ENCODE measurements around the gene HMSD. TPM values are rescaled to one million over a fixed set of nuclear protein-coding genes. Genes with fewer than 3 reads are reported as not detected.
"Not testable (repeated sequence)": the region's sequence is repeated elsewhere in the genome, so short reads cannot be mapped to it uniquely, and the experiment has no call there.

HMSD gene
- total RNA-seq, 6 experiments from 2014 or later, result 0.27 to 0.37 TPM; not detected in 4

- no peak overlapping the region for H3K4me3 ChIP-seq
- no peaks in the 10 kb centered on the region for H3K27me3 ChIP-seq
- DNase-seq (no peak), ATAC-seq (no peak)
- WGBS (ENCODE audit: insufficient coverage, low coverage, low lambda C conversion rate, missing lambda C conversion rate), result 63% methylated on average over 3 of the region's 3 CpGs
- peaks cover 0 to 1% (median 0%) of the 10 kb centered on the region in 4 donors for H3K4me1 ChIP-seq
- intact Hi-C loops (cut with DNase I), result no loop called here
- H3K9me3 ChIP-seq, result no peaks in the 10 kb centered on the region
- TF ChIP-seq POLR2A (IDR thresholded peaks at IDR 0.05) (no peak), CTCF (IDR thresholded peaks at IDR 0.05) (no peak)
- H3K36me3 ChIP-seq, result no peaks in the 10 kb centered on the region
- H3K27ac ChIP-seq, result no peak overlapping the region
Observed at GRCh38 chr18:63930773-63931354, 18.2 kb upstream of the HMSD start.

- Histone ChIP-seq H3K4me3 (peak overlapping the region; percentile 28 to 44 (median 35)), H3K27ac (no peak overlapping the region), H3K27me3 (no peaks in the 10 kb centered on the region), H3K4me1 (peaks cover 0 to 9% (median 0%) of the 10 kb centered on the region in 4 donors), H3K9me3 (no peaks in the 10 kb centered on the region), H3K36me3 (no peaks in the 10 kb centered on the region)
- ATAC-seq, result peak; percentile 100
- WGBS (ENCODE audit: insufficient coverage, low coverage, low lambda C conversion rate, missing lambda C conversion rate), result under 1% methylated on average over 23 of the region's 54 CpGs
- DNase-seq, result peak; percentile 85 to 89 (median 88)
- intact Hi-C loops (cut with DNase I), result no loop called here
- peak; percentile 73 to 80 (median 75) for TF ChIP-seq CTCF (IDR thresholded peaks at IDR 0.05)
- TF ChIP-seq POLR2A (IDR thresholded peaks at IDR 0.05), result no peak
Observed at GRCh38 chr18:63936156-63936931, 12.8 kb upstream of the HMSD start.

- intact Hi-C loops (cut with DNase I), result no loop called here
- TF ChIP-seq CTCF (IDR thresholded peaks at IDR 0.05) (no peak), POLR2A (IDR thresholded peaks at IDR 0.05) (no peak)
- Histone ChIP-seq H3K9me3 (no peaks in the 10 kb centered on the region), H3K36me3 (no peaks in the 10 kb centered on the region), H3K27ac (no peak overlapping the region), H3K4me1 (peaks cover 0 to 9% (median 0%) of the 10 kb centered on the region in 4 donors), H3K4me3 (peak overlapping the region in 1 of 3 donors; percentile 44), H3K27me3 (no peaks in the 10 kb centered on the region)
- no peak for DNase-seq
- WGBS (ENCODE audit: insufficient coverage, low coverage, low lambda C conversion rate, missing lambda C conversion rate), result 65% methylated on average over 6 of the region's 19 CpGs
- ATAC-seq, result no peak
Observed at GRCh38 chr18:63936932-63937393, 12.1 kb upstream of the HMSD start.

GRCh38 chr18:63940008-63940407 is 9.1 kb upstream of the HMSD start:
- no peaks in the 10 kb centered on the region for H3K27me3 ChIP-seq
- H3K4me1 ChIP-seq, result peaks cover 0 to 9% (median 0%) of the 10 kb centered on the region in 4 donors
- 92% methylated on average over 8 of the region's 8 CpGs for WGBS (ENCODE audit: insufficient coverage, low coverage, low lambda C conversion rate, missing lambda C conversion rate)
- intact Hi-C loops (cut with DNase I), result no loop called here
- no peaks in the 10 kb centered on the region for H3K36me3 ChIP-seq
- ATAC-seq, result no peak
- no peaks in the 10 kb centered on the region for H3K9me3 ChIP-seq
- H3K4me3 ChIP-seq, result no peak overlapping the region
- H3K27ac ChIP-seq, result no peak overlapping the region
- TF ChIP-seq CTCF (IDR thresholded peaks at IDR 0.05) (no peak), POLR2A (IDR thresholded peaks at IDR 0.05) (no peak)
- no peak for DNase-seq

GRCh38 chr18:63940543-63941050 is 8.5 kb upstream of the HMSD start:
- ATAC-seq; H3K27me3 ChIP-seq; H3K36me3 ChIP-seq; H3K4me1 ChIP-seq; intact Hi-C loops (cut with DNase I); DNase-seq; H3K4me3 ChIP-seq; H3K27ac ChIP-seq; H3K9me3 ChIP-seq: not testable (repeated sequence)
- WGBS (ENCODE audit: insufficient coverage, low coverage, low lambda C conversion rate, missing lambda C conversion rate), result 67% methylated on average over 5 of the region's 17 CpGs
